ENCODE data around the gene ARHGAP15. TPM values are rescaled to one million over a fixed set of nuclear protein-coding genes. Genes with fewer than 3 reads are reported as not detected.

ARHGAP15 gene
- polyA plus RNA-seq, 2 of the 4 experiments (the other 2 are of a cell fraction), result 0.34 TPM; not detected in 1

DNA sequence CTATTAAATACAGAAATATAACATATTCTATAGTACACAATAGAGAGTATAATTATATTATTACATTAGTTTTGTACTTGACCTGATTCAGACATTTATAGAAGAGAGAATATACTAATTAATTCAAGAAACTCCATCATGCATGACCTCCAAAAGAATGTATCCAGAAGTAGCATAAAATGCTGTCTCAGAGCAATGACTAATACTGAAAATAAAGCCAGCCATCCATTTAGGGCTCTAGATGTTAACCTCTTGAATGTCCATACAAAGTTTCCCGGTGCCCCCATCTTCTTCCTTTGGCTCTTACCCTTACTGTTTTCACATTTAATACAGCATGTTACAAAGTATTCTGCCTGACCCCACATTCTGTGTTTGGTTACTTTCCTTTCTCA, 102.0 kb downstream of the ARHGAP15 start:
- H3K4me3 ChIP-seq, result no peak overlapping the region
- no peaks in the 10 kb centered on the region for H3K9me3 ChIP-seq
- ChIA-PET POLR2A (no interaction called here), CTCF (no interaction called here)
- H3K27ac ChIP-seq, result no peak overlapping the region
- ATAC-seq, result no peak
- WGBS (ENCODE audit: missing lambda C conversion rate), result 9% methylated on average over 1 of the region's 1 CpG
- no peak for FAIRE-seq
- H3K4me2 ChIP-seq, result no peak overlapping the region
- H3K4me1 ChIP-seq, result no peaks in the 10 kb centered on the region
- TF ChIP-seq JUNB (IDR thresholded peaks at IDR 0.05) (no peak), RFX5 (IDR thresholded peaks at IDR 0.05) (no peak), FOXS1 (CRISPR knock-in tag; IDR thresholded peaks at IDR 0.05) (no peak), ZNF302 (CRISPR knock-in tag; IDR thresholded peaks at IDR 0.05) (no peak)
- no peak for DNase-seq (ENCODE audit: low read depth in 1 of 2, low spot score in 1 of 2)

GRCh38 chr2:143237146-143237777, 108.0 kb downstream of the ARHGAP15 start:
- H3K9me3 ChIP-seq, result no peaks in the 10 kb centered on the region
- FAIRE-seq (no peak), DNase-seq (ENCODE audit: low read depth in 1 of 2, low spot score in 1 of 2) (no peak), ATAC-seq (no peak)
- WGBS (ENCODE audit: missing lambda C conversion rate), result 13% methylated on average over 8 of the region's 8 CpGs
- H3K27ac ChIP-seq, result no peak overlapping the region
- no peak for TF ChIP-seq FOSL2 (IDR thresholded peaks at IDR 0.05)
- no peak for TF ChIP-seq FOSL2 (CRISPR knock-in tag; IDR thresholded peaks at IDR 0.05)
- no peak for TF ChIP-seq CEBPB (IDR thresholded peaks at IDR 0.05)
- TF ChIP-seq CHD2 (IDR thresholded peaks at IDR 0.05; ENCODE audit: low read length, partially characterized antibody), result no peak
- no peak for TF ChIP-seq CHD4 (IDR thresholded peaks at IDR 0.05; ENCODE audit: borderline replicate concordance)
- TF ChIP-seq MYC (IDR thresholded peaks at IDR 0.05; ENCODE audit: borderline replicate concordance, low read length), result no peak
- no peak for TF ChIP-seq ZNF302 (CRISPR knock-in tag; IDR thresholded peaks at IDR 0.05)
- no peak for TF ChIP-seq POLR2A (IDR thresholded peaks at IDR 0.05; ENCODE audit: low read length)
- TF ChIP-seq TFCP2L1 (CRISPR knock-in tag; IDR thresholded peaks at IDR 0.05), result no peak
- no peak for TF ChIP-seq KDM5A (IDR thresholded peaks at IDR 0.05)
- TF ChIP-seq RFX5 (IDR thresholded peaks at IDR 0.05), result no peak
- no peak for TF ChIP-seq CBX8 (IDR thresholded peaks at IDR 0.05)
- TF ChIP-seq HOXA7 (CRISPR knock-in tag; IDR thresholded peaks at IDR 0.05), result no peak
- TF ChIP-seq, protein P1, sequence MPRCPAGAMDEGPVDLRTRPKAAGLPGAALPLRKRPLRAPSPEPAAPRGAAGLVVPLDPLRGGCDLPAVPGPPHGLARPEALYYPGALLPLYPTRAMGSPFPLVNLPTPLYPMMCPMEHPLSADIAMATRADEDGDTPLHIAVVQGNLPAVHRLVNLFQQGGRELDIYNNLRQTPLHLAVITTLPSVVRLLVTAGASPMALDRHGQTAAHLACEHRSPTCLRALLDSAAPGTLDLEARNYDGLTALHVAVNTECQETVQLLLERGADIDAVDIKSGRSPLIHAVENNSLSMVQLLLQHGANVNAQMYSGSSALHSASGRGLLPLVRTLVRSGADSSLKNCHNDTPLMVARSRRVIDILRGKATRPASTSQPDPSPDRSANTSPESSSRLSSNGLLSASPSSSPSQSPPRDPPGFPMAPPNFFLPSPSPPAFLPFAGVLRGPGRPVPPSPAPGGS (IDR thresholded peaks at IDR 0.05), result no peak
- no peak for TF ChIP-seq PBX3 (IDR thresholded peaks at IDR 0.05)
- TF ChIP-seq MAX (IDR thresholded peaks at IDR 0.05), result no peak
- TF ChIP-seq RARB (CRISPR knock-in tag; IDR thresholded peaks at IDR 0.05), result no peak
- TF ChIP-seq RAD21 (conservative IDR thresholded peaks at IDR 0.05 in 1 of 2, IDR thresholded peaks at IDR 0.05 in 1 of 2), result no peak
- TF ChIP-seq NPAS2 (CRISPR knock-in tag; IDR thresholded peaks at IDR 0.05; ENCODE audit: borderline replicate concordance), result no peak
- TF ChIP-seq HEYL (CRISPR knock-in tag; IDR thresholded peaks at IDR 0.05), result no peak
- TF ChIP-seq RNF2 (IDR thresholded peaks at IDR 0.05; ENCODE audit: borderline replicate concordance, low read depth), result no peak
- H3K4me3 ChIP-seq, result no peak overlapping the region
- POLR2A ChIA-PET, result no interaction called here
- CTCF ChIA-PET, result no interaction called here
- no peak overlapping the region for H3K4me2 ChIP-seq
- no peaks in the 10 kb centered on the region for H3K4me1 ChIP-seq

DNA sequence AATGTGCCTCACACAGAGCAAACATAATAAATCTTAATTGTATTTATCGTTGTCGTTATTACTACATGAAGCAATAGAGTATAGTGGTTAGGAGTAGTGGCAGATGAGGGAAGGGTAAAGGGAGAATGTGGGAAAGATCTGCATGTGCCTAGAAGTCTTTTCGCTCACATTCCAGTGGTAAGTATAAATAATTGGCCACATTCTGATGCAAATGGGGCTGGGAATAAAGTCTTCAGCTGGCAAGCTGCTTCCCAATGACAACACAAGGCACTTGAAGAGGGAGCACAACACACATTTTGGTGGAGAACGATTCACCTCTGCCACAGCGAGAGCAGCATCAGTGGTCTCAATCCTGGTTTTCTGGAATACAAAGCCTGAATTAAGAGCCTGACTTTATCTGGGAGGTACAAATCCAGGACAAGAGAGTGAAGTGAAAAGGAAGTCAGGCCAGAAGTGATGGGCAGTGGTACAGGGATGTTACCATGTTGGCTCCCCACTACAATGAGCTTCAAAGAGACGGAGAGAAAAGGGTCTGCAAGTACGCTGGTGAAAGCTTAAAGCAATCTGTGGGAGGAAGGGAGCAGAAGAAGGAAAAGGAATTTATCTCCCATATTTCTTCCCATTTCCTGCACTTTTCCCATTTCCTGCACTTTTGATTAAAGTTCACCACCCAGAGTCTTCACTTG, 112.3 kb downstream of the ARHGAP15 start:
- no peaks in the 10 kb centered on the region for H3K4me1 ChIP-seq
- POLR2A ChIA-PET, result no interaction called here
- DNase-seq (ENCODE audit: low read depth in 1 of 2, low spot score in 1 of 2) (no peak), FAIRE-seq (no peak), ATAC-seq (no peak)
- 30% methylated on average over 7 of the region's 7 CpGs for WGBS (ENCODE audit: missing lambda C conversion rate)
- H3K9me3 ChIP-seq, result no peaks in the 10 kb centered on the region
- CTCF ChIA-PET, result no interaction called here
- H3K4me2 ChIP-seq, result no peak overlapping the region
- H3K4me3 ChIP-seq, result no peak overlapping the region
- H3K27ac ChIP-seq, result no peak overlapping the region
- no peak for TF ChIP-seq MAZ (IDR thresholded peaks at IDR 0.05; ENCODE audit: borderline replicate concordance, low read depth, low read length)
- no peak for TF ChIP-seq FOSL2 (IDR thresholded peaks at IDR 0.05)
- TF ChIP-seq FOSL2 (CRISPR knock-in tag; IDR thresholded peaks at IDR 0.05), result no peak

Measured in A549 (cell line).